ENCODE measurements around the gene CUBN.

CUBN gene

GRCh38 chr10:16857419-16857818, 272.2 kb downstream of the CUBN start:
- DNase-seq (ENCODE audit: low spot score in 2 of 2) (no peak), ATAC-seq (ENCODE audit: low read depth) (no peak)
- Mint-ChIP-seq H3K4me1 (no peaks in the 10 kb centered on the region), H3K9me3 (peaks cover 1% of the 10 kb centered on the region), H3K27me3 (peaks cover 4% of the 10 kb centered on the region), H3K4me3 (no peak overlapping the region), H3K36me3 (no peaks in the 10 kb centered on the region), H3K27ac (no peak overlapping the region)

GRCh38 chr10:16856567-16856966, 273.0 kb downstream of the CUBN start:
- Mint-ChIP-seq H3K36me3 (no peaks in the 10 kb centered on the region), H3K9me3 (no peaks in the 10 kb centered on the region), H3K27ac (no peak overlapping the region), H3K4me1 (no peaks in the 10 kb centered on the region), H3K4me3 (no peak overlapping the region), H3K27me3 (peaks cover 5% of the 10 kb centered on the region)
- ATAC-seq (ENCODE audit: low read depth) (no peak), DNase-seq (ENCODE audit: low spot score in 2 of 2) (no peak)

- H3K9me3 Mint-ChIP-seq = no peaks in the 10 kb centered on the region
- no peak overlapping the region for H3K4me3 Mint-ChIP-seq
- H3K27ac Mint-ChIP-seq = no peak overlapping the region
- H3K27me3 Mint-ChIP-seq = peaks cover 5% of the 10 kb centered on the region
- no peak for DNase-seq (ENCODE audit: low spot score in 2 of 2)
- H3K36me3 Mint-ChIP-seq = no peaks in the 10 kb centered on the region
- no peak for ATAC-seq (ENCODE audit: low read depth)
- H3K4me1 Mint-ChIP-seq = no peaks in the 10 kb centered on the region
Observed at GRCh38 chr10:16856092-16856491, 273.5 kb downstream of the CUBN start.

GRCh38 chr10:16854623-16855022, 275.0 kb downstream of the CUBN start:
- Mint-ChIP-seq H3K36me3 (no peaks in the 10 kb centered on the region), H3K4me1 (no peaks in the 10 kb centered on the region), H3K27ac (no peak overlapping the region), H3K27me3 (peaks cover 5% of the 10 kb centered on the region), H3K4me3 (no peak overlapping the region), H3K9me3 (no peaks in the 10 kb centered on the region)
- DNase-seq (ENCODE audit: low spot score in 2 of 2) (no peak), ATAC-seq (ENCODE audit: low read depth) (no peak)

GRCh38 chr10:16853809-16854208, 275.8 kb downstream of the CUBN start:
- ATAC-seq (ENCODE audit: low read depth) = no peak
- H3K27me3 Mint-ChIP-seq = peaks cover 5% of the 10 kb centered on the region
- H3K9me3 Mint-ChIP-seq = no peaks in the 10 kb centered on the region
- H3K4me3 Mint-ChIP-seq = no peak overlapping the region
- H3K4me1 Mint-ChIP-seq = no peaks in the 10 kb centered on the region
- H3K36me3 Mint-ChIP-seq = no peaks in the 10 kb centered on the region
- H3K27ac Mint-ChIP-seq = no peak overlapping the region
- no peak for DNase-seq (ENCODE audit: low spot score in 2 of 2)

- Mint-ChIP-seq H3K27ac (no peak overlapping the region), H3K4me1 (no peaks in the 10 kb centered on the region), H3K36me3 (no peaks in the 10 kb centered on the region), H3K4me3 (no peak overlapping the region), H3K9me3 (no peaks in the 10 kb centered on the region), H3K27me3 (peaks cover 5% of the 10 kb centered on the region)
- ATAC-seq (ENCODE audit: low read depth) = no peak
- DNase-seq (ENCODE audit: low spot score in 2 of 2) = no peak
Observed at GRCh38 chr10:16853201-16853600, 276.4 kb downstream of the CUBN start.

GRCh38 chr10:16852624-16853023, 277.0 kb downstream of the CUBN start:
- Mint-ChIP-seq H3K36me3 (no peaks in the 10 kb centered on the region), H3K27me3 (peaks cover 5% of the 10 kb centered on the region), H3K4me1 (no peaks in the 10 kb centered on the region), H3K27ac (no peak overlapping the region), H3K9me3 (no peaks in the 10 kb centered on the region), H3K4me3 (no peak overlapping the region)
- no peak for DNase-seq (ENCODE audit: low spot score in 2 of 2)
- ATAC-seq (ENCODE audit: low read depth) = no peak

GRCh38 chr10:16848562-16849154, 281.0 kb downstream of the CUBN start:
- Mint-ChIP-seq H3K4me1 (no peaks in the 10 kb centered on the region), H3K27me3 (peaks cover 2% of the 10 kb centered on the region), H3K27ac (no peak overlapping the region), H3K36me3 (no peaks in the 10 kb centered on the region), H3K9me3 (no peaks in the 10 kb centered on the region), H3K4me3 (no peak overlapping the region)
- ATAC-seq (ENCODE audit: low read depth) (no peak), DNase-seq (ENCODE audit: low spot score in 2 of 2) (no peak)

- ATAC-seq (ENCODE audit: low read depth) (no peak), DNase-seq (ENCODE audit: low spot score in 2 of 2) (no peak)
- Mint-ChIP-seq H3K36me3 (no peaks in the 10 kb centered on the region), H3K4me3 (no peak overlapping the region), H3K9me3 (no peaks in the 10 kb centered on the region), H3K4me1 (no peaks in the 10 kb centered on the region), H3K27me3 (peaks cover 4% of the 10 kb centered on the region), H3K27ac (no peak overlapping the region)
Observed at GRCh38 chr10:16847644-16848043, 282.0 kb downstream of the CUBN start.

- Mint-ChIP-seq H3K4me3 (no peak overlapping the region), H3K36me3 (no peaks in the 10 kb centered on the region), H3K9me3 (no peaks in the 10 kb centered on the region), H3K27ac (no peak overlapping the region), H3K4me1 (no peaks in the 10 kb centered on the region), H3K27me3 (peaks cover 2% of the 10 kb centered on the region)
- no peak for DNase-seq (ENCODE audit: low spot score in 2 of 2)
- no peak for ATAC-seq (ENCODE audit: low read depth)
Observed at GRCh38 chr10:16845248-16845647, 284.4 kb downstream of the CUBN start.

GRCh38 chr10:16843252-16843870, 286.2 kb downstream of the CUBN start:
- Mint-ChIP-seq H3K36me3 (no peaks in the 10 kb centered on the region), H3K27ac (no peak overlapping the region), H3K4me3 (no peak overlapping the region), H3K4me1 (no peaks in the 10 kb centered on the region), H3K9me3 (no peaks in the 10 kb centered on the region), H3K27me3 (peaks cover 3% of the 10 kb centered on the region)
- DNase-seq (ENCODE audit: low spot score in 2 of 2) = peak in 1 of 2 donors; percentile 59
- peak; percentile 43 for ATAC-seq (ENCODE audit: low read depth)

GRCh38 chr10:16835228-16835627, 294.4 kb downstream of the CUBN start:
- DNase-seq (ENCODE audit: low spot score in 2 of 2) = no peak
- ATAC-seq (ENCODE audit: low read depth) = peak; percentile 47
- Mint-ChIP-seq H3K9me3 (no peaks in the 10 kb centered on the region), H3K27me3 (peaks cover 3% of the 10 kb centered on the region), H3K36me3 (no peaks in the 10 kb centered on the region), H3K27ac (no peak overlapping the region), H3K4me3 (peak overlapping the region; percentile 18), H3K4me1 (no peaks in the 10 kb centered on the region)

- Mint-ChIP-seq H3K27me3 (peaks cover 1% of the 10 kb centered on the region), H3K4me1 (no peaks in the 10 kb centered on the region), H3K9me3 (no peaks in the 10 kb centered on the region), H3K27ac (no peak overlapping the region), H3K4me3 (no peak overlapping the region), H3K36me3 (no peaks in the 10 kb centered on the region)
- no peak for ATAC-seq (ENCODE audit: low read depth)
- no peak for DNase-seq (ENCODE audit: low spot score in 2 of 2)
Observed at GRCh38 chr10:16832351-16833080, 297.1 kb downstream of the CUBN start.

- ATAC-seq (ENCODE audit: low read depth) (no peak), DNase-seq (ENCODE audit: low spot score in 2 of 2) (no peak)
- H3K27me3 Mint-ChIP-seq = no peaks in the 10 kb centered on the region
- H3K4me1 Mint-ChIP-seq = no peaks in the 10 kb centered on the region
- no peak overlapping the region for H3K27ac Mint-ChIP-seq
- H3K4me3 Mint-ChIP-seq = no peak overlapping the region
- H3K9me3 Mint-ChIP-seq = no peaks in the 10 kb centered on the region
- no peaks in the 10 kb centered on the region for H3K36me3 Mint-ChIP-seq
Observed at GRCh38 chr10:16828701-16829175, 300.9 kb downstream of the CUBN start.
